ENCODE results near the gene HAVCR2.
"Not testable (repeated sequence)": the region's sequence is repeated elsewhere in the genome, so short reads cannot be mapped to it uniquely, and the experiment has no call there.

Gene HAVCR2

DNA sequence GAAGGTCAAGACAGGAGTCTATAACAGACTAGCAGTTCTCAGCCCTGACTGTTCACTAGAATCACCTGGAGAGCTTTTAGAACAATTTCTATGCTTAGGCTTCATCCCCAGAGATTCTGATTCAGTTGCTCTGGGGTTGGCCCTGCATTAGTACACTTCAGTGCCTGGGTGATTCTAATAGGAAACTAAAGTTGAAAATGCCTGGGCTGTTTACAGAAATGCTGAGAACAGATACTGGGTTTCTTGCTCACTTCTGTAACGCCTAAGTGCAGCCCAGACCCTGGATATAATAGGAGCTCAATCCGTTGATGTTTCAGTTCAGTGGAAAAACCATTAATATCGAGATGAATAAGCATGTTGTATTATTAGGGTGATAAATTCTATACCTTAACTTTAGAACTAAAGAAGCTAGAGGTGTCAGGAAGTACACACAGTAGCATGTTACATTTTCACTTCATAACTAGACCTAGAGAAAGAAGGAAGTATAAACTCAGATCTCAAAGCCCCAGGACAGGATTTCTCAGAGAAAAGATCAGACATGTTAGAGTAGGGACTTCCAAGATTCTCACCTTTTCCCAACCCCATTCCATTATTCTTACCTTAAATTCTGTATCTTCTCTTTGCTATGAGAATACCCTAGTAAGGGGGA lies 20.4 kb downstream of the HAVCR2 start:
- DNase-seq, result no peak

DNA sequence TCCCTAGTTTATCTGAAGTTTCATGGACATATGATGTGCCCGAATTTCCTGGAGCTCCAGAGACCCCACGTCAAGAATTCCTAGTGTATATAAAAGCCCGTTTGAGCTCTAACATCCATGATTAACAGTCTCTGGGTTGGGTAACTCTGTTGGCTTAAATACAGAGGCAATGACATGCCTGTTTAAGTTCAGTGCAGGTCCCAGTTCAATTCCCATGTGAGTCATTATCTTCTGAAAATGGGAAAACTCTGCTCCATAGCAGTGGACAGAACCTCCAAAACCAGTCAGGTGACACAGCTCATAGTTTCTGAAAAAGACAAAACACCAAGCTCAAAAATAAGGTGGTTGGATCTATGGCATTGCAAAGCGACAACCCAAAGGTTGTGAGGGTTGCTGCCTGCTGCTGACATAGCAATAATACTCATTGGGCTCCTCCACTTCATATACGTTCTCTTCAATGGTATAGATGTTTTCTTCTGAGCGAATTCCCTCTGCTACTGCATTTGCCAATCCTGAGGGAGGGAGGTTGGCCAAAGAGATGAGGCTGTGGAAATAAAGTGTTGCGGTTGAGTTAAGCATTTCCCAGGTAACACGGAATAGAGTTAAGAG lies 22.0 kb downstream of the HAVCR2 start:
- no peak for DNase-seq

DNA sequence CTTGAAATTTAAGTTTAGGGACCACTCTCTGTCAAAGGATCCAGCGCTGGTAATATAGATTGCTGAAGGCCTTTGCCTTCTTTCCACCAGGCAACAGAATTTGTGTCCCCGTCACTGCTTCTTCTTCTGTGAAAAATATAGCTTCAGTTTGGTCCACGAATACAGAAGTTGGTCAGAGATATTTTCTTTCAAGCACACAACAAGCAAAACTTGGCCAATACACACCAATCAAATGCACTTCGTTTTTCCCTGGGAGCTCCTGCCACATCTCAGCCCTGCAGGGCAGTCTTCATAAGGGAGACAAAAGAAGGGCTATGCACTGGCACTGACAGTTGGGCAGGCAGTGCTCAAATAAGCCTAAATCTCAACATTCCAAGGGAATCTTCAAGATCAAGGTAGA lies 22.9 kb downstream of the HAVCR2 start:
- no peak for DNase-seq

DNA sequence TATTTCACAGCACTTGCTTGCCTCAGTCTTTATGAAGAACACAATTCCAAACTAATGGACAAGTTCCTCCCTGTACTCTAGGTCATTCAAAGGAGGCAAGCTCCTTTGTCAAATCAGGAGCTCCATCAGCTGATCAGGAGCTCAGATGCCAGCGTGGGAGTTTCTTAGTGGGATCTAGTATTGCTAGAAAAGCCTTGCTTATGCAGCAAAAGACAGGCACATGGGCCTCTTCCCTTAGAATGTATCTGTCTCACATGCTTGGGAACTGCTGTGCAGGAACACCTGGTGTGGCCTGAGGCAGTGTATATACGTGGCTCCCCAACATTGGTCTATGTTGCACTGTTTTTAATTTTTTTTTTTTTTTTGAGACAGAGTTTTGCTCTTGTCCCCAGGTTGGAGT lies 28.6 kb downstream of the HAVCR2 start:
- DNase-seq, result no peak

DNA sequence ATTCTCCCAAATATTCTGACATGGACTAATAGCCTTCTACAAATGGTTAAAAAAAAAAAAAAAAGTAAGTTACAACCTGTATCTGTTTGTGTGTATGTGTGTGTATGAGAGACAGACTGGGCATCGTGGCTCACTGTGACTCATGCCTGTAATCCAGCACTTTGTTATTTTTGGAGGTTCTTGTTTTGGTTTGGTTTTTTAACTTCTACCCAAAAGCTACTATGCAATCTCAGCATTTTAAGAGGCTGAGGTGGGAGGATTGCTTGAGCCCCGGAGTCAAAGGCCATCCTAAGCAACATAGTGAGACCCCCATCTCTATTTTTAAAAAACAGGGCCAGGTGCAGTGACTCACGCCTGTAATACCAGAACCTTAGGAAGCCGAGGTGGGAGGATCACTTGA lies 32.3 kb downstream of the HAVCR2 start:
- no peak for DNase-seq

DNA sequence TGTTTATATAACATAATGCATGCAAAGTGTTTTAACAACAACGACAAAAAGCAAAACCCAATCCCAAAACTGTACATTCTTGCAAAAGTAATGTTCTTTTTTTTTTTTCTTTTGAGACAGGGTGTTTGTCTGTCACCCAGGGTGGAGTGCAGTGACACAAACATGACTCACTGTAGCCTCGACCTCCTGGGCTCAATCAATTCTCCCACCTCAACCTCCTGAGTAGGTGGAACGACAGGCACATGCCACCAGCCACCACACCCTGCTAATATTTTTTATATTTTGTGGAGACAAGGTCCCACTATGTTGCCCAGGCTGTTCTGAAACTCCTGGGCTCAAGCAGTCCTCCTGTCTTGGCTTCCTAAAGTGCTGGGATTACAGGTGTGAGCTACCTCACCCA lies 36.3 kb downstream of the HAVCR2 start:
- no peak for DNase-seq

DNA sequence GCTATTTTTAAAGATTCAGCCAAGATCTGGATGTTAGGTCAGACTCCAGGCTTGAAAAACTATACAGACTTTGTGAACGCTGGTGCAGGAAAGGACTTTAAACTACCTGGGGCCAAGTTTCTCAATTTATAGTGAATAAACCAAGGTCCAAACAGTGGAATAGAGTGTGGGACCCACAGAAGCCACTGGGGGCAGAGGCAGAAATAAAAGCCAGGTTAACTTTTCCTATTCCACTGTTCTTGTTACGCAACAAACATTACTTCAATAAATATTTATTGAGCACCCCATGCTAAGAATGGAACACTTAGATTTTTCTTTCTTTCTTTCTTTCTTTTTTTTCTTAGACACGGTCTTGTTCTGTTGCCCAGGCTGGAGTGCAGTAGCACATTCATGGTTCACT lies 38.9 kb downstream of the HAVCR2 start:
- DNase-seq, result no peak

DNA sequence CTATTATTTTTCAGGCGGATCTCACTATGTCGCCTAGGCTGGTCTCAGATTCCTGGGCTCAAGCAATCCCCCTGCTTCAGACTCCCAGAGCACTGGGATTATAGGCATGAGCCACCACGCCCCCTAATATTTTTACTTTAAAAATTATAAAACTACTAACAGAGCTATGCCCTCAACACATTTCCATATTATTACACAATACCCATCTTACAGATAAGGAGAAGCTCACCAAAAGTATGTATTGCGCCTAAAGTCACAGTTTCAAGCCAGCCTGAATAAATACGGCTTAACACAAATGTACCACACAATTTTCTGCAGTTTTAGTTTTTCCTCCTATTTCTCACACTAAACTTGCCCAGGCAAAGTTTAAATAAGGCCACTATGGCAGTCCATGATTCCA lies 40.1 kb downstream of the HAVCR2 start:
- no peak for DNase-seq

DNA sequence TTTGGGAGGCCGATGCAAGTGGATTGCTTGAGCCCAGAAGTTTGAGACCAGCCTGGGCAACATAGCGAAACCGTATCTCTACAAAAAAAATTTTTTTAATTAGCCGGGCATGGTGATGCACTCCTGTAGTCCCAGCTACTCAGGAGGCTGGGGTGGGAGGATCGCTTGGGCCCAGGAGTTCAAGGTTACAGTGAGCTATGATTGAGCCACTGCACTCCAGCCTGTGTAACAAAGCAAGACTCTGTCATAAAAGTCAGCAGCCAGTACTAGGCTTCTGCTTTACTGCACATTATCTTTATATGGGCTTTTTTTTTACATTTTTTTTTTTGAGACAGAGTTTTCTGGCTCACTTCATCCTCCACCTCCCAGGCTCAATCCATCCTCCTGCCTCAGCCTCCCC lies 40.5 kb downstream of the HAVCR2 start:
- DNase-seq, result no peak

DNA sequence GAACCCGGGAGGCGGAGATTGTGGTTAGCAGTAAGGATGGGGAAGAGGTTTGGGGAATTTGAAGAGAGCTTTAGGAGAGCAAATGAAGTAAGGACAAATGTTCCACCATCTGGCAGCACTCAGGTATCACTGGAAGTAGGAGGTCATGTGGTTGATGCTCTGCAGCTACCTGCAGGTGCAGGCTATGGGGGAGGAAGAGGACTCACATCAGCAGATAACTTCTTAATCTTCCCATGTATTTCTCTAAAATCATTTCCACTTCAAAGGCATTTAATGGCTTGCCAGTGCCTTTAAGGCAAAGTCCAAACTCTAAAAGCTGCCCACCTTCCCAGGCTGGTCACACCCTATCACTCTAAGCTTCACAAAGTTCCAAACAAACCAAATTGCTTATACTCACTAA lies 41.8 kb downstream of the HAVCR2 start:
- no peak for DNase-seq

DNA sequence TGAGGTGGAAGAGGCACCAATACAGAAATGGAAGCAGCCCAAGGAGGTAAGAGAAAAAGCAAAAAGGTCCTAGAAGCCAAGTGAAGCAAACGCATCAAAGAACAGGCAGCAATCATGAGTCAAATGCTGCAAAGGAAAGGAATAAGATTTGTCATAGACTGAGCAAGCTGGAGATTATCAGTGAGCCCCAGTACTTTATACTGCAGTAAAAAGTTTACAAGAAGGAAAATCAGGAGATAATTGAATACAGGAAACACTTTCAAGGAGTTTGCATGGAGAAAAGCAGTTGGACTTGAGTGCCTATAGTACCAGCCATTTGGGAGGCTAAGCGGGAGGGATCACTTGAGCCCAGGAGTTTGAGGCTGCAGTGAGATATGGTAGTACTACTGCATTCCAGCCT lies 42.8 kb downstream of the HAVCR2 start:
- DNase-seq, result no peak

DNA sequence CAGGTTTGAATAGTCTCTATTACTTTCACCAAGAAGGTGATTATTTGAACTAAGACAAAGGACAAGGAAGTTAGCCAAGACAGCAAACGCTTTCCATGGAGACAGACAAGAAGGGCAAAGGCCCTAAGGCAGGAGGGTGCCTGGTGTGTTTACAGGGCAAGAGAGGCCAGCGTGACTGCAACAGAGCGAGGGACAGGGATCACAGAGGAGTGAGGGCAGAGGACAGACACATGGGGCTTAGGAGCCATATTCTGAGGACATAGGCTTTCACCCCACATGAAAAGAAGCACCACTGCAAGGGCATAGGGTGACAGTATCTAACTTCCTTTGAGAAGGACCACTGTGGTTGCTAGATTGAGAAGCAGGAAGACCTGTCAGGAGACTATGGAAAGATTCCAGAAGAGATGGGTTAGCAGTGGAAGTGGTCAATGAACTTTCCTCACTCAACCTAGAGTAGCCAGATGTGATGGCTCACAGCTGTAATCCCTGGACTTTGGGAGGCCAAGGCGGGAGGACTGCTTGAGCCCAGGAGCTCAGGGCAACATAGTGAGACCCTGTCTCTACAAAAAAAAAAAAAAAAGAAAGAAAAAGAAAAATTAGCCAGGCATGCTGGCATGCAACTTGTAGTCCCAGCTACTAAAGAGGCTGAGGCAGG lies 44.9 kb downstream of the HAVCR2 start:
- DNase-seq, result no peak

DNA sequence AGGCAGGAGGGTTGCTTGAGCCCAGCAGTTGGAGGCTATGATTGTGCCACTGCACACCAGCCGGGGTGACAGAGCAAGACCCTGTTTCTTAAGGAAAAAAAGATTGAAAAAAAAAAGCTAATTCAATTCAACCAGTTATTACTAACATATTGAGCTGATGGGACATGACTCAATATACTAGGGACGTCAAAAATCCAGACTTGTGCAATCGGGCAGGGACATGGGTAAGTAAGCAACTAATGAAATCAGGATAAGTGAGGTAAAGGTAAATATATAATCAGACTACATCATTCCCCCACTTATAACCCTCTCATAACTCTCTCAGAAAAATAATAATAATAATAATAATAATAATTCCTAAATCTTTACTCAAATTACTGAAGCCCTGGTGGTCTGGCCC lies 49.0 kb downstream of the HAVCR2 start:
- no peak for DNase-seq

DNA sequence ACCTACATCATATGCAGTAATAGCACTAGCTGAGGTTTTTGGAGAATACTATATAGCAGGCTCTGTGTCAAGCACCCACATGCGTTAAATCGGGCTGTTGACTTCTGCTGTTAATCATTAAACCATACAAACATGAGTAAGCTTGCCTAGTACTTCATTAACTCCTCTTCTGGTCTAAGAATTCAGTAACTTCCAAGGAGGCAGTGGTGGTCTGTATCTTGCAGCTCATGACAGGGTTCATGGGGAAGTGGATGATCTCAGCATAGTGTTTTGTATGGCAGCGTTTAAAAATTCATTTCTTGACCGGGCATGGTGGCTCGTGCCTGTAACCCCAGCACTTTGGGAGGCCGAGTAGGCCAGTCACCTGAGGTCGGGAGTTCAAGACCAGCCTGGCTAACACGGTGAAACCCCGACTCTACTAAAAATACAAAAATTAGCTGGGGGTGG lies 49.7 kb downstream of the HAVCR2 start, which contains the start of gene HAVCR1:
Gene HAVCR1, minus strand, starts transcription at position 24 of the 447 bp plus-strand sequence. CDS start 1,173 bp downstream, outside the sequence.
- DNase-seq, result no peak

DNA sequence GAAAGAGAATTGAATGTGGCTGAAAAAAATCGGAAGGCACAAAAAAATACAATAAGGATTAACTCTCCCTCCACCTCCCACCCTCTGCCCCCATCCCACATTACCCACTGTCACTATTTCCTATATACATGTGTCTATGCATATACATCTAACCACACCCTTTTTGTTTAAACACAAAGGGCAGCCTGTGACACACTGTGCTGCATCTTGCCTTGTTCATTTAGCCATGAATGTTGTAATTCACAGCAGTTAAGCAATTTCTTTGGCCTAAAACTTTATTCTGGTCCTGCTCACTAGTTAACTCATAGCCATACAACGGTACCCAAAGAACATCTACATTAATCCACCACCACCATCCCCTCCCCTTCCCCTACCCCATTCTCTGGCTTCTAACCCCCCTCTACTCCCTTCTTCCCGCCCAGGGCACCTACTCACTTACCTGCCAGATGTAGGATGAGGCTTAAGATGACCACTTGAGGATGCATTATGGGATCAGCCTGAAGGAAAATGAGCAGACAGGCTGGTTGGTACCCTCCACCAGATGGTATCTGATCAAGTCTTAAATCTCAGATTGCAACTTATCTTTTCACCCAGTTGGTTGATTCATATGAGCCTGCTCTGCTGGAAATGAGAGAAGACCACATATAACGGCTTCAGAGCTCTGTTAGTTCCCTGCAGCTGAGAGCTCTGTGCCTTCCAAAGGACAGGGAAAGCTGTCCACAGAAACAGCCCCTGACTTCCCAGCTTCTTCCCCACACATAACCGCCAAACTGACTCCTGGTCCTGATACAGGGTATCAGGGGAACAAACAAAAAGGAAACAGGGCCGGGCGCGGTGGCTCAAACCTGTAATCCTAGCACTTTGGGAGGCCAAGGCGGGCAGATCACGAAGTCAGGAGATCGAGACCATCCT lies 51.1 kb downstream of the HAVCR2 start:
- no peak for DNase-seq

DNA sequence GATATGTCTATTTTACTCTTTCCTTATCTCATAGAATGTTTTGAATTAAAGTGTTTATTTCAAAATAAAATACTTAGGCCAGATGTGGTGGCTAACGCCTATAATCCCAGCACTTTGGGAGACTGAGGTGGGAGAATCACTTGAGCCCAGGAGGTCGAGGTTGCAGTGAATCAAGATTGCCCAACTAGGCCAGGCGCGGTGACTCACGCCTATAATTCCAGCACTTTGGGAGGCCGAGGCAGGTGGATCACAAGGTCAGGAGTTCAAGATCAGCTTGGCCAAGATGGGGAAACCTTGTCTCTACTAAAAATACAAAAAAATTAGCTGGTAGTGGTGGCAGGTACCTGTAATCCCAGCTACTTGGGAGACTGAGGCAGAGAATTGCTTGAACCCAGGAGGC lies 52.0 kb downstream of the HAVCR2 start:
- DNase-seq, result not testable (repeated sequence)

DNA sequence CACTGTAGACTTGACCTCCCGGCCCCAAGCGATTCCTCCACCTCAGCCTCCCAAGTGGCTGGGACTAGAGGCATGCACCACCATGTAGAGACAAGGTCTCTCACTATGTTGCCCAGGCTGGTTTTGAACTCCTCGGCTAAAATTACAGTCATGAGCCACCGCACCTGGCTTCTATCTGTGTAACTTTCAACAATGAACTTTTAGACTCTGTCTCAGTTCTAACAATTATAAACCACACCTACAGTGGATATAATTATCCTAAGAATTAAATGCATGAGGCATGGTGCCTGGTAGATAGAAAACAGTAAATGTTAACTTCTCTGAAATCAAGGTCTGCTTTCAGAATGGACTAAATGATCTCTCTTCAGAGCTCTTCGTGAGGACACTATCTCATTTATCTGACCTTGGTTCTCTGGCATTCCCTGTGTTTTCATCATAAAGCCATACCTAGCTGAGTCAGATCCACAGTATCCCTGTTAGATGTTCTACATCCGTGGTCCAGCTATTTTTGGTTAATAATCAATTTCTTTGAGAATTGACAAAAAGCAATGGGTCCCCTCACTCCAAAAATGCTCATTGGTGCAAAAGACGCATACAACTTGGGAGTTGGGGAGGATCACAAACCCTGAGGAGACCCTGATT lies 57.1 kb downstream of the HAVCR2 start:
- DNase-seq, result no peak

DNA sequence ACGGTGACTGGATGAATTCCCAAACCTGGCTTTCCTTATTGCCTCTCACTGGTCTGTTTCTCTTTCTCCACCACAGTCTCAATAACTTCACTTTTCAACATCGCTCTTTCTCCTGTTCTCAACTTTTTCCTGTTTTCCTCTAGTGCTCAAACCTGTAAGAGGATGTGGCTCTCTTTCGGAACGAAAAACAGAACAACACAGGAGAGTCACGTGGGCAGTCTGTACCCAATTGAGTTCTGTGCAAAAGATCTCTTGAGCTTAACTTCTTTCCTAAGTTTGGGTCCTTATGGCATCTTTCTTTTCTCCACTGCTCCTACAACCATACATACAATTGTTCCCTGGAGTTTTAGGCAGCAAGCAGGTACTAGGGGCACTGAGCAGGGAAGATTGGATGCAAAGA lies 58.8 kb downstream of the HAVCR2 start:
- DNase-seq, result no peak

DNA sequence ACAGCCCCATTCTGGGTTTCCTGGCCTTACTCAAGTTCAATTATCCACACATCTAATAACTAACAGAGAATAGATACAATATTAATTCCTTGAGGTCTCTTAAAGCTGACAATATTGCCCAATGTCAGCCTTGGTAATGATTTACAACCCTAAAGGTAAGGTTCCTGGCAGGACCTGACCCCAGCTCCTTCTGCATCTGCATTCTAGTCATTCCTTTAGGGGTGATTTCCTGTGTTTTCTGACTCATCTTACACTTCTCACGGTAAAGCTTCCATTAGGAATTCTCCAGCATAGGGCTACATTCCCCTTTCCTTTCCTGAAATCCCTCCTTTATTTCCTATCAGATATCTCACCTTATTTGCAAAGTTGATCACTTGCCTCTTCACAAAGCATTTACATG lies 59.2 kb downstream of the HAVCR2 start:
- no peak for DNase-seq

DNA sequence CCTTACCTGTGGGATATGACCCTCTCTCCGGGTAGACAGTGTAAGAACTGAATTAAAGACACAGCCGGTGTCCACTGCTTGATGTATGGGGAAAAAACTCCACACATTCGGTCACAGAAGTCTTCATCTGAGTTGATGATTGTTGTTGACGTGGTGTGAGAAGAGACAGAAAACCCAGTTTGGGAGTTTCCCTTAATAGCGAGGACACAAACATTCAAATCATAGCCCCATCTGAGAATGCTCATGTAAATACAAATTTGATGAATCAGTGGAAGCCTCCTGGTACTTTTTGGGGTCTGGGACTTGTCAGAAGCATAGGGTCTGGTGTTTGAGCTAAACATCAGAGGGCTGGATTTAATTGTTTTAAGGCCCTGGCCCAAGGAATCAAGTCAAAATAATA lies 60.9 kb downstream of the HAVCR2 start:
- no peak for DNase-seq

DNA sequence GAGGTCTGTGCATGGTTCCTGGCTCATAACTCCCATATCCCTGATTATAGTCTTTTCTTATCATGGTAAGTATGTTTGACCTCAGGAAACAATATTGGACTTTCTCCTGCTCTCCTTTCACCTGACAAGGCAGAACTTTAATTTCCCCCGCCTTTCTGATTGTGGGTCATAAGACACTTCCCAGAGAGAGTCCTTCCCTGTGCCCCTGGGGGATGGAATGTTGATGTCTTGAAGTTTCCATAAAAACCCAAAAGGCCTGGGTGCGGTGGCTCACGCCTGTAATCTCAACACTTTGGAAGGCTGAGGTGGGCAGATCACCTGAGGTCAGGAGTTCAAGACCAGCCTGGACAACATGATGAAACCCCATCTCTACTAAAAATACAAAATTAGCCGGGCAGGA lies 61.8 kb downstream of the HAVCR2 start:
- DNase-seq, result not testable (repeated sequence)

DNA sequence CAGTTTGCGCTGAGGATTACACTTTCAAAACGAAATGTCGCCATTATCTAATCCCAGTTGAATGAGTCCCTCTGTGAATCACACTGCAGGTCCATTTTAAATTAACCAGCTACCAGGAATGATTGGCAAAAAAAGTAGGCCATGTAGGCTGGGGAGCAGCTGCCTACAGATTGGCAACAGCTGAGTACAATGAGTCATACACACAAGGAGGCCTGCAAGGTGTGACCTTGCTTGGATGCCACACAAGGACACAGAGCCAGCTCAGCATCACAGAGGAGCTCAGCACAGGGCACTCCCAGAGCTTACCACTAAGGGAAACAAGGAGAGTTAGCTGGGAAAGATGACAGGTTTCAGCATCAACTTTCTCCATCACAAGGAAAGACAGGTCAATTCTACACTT lies 62.8 kb downstream of the HAVCR2 start:
- no peak for DNase-seq

DNA sequence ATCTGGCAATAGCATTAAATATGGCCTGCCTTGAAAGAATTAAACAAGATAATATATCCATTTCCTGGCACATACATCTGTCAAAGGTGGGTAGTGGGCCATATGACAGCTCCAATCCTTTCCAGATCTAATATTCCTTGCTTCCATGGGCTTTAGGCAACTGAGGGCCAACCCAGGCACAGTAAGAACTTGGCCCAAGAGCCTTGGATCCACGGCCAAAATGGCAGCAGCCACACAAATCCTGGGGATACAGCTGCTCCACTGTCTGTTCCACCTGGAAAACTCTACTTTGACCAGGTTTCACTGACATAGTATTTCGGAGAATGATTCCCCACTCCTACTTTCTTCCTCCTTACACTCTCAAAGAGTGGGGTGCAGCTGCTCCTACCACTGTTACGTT lies 63.2 kb downstream of the HAVCR2 start:
- DNase-seq, result no peak
